Nephron progenitor cell (in vitro differentiated cells): ENCODE results near the gene ADRB2.

Experiments
- DNase-seq: peaks from one replicate; pipeline ENCODE4 v3.0.0; 2021
- H3K27ac Mint-ChIP-seq: 2 replicates; pipeline ENCODE4 v1.8.0; 2021; ENCODE audit warnings: mild to moderate bottlenecking, moderate library complexity, mixed read lengths
- H3K27me3 Mint-ChIP-seq: 2 replicates; pipeline ENCODE4 v1.8.0; 2021; ENCODE audit warnings: mild to moderate bottlenecking, low read depth, mixed read lengths; ENCODE audit not compliant: poor library complexity
- H3K36me3 Mint-ChIP-seq: 2 replicates; pipeline ENCODE4 v1.8.0; 2021; ENCODE audit warnings: low read depth, mixed read lengths
- H3K4me1 Mint-ChIP-seq: 2 replicates; pipeline ENCODE4 v1.8.0; 2021; ENCODE audit warnings: mixed read lengths
- H3K4me3 Mint-ChIP-seq: 2 replicates; pipeline ENCODE4 v1.8.0; 2021; ENCODE audit warnings: mild to moderate bottlenecking, moderate library complexity, mixed read lengths
- H3K9me3 Mint-ChIP-seq: 2 replicates; pipeline ENCODE4 v1.8.0; 2021; ENCODE audit warnings: mild to moderate bottlenecking, moderate library complexity, mixed read lengths
- CTCF ChIP-seq: fragments of 200-600 bp; sonication (generic); IDR thresholded peaks from 2 replicates; pipeline ENCODE4 v1.5.0; 2021; ENCODE audit warnings: antibody characterized with exemption

The ADRB2 gene

GRCh38 chr5:148842161-148842560, 15.8 kb downstream of the ADRB2 start:
- no peak for TF ChIP-seq CTCF

GRCh38 chr5:148843510-148844318, 17.3 kb downstream of the ADRB2 start:
- Mint-ChIP-seq H3K9me3 (no peaks in the 10 kb centered on the region), H3K27ac (no peak overlapping the region), H3K4me1 (no peaks in the 10 kb centered on the region), H3K27me3 (peaks cover 14% of the 10 kb centered on the region), H3K36me3 (no peaks in the 10 kb centered on the region), H3K4me3 (no peak overlapping the region)
- TF ChIP-seq CTCF = no peak
- no peak for DNase-seq

More at GRCh38 chr5:148842161-148842560, 15.8 kb downstream of the ADRB2 start:
- Mint-ChIP-seq H3K4me1 (no peaks in the 10 kb centered on the region), H3K27ac (no peak overlapping the region), H3K27me3 (peaks cover 18% of the 10 kb centered on the region), H3K9me3 (no peaks in the 10 kb centered on the region), H3K4me3 (no peak overlapping the region), H3K36me3 (no peaks in the 10 kb centered on the region)
- no peak for DNase-seq

GRCh38 chr5:148844433-148845280, 18.2 kb downstream of the ADRB2 start:
- Mint-ChIP-seq H3K4me1 (no peaks in the 10 kb centered on the region), H3K27me3 (peaks cover 15% of the 10 kb centered on the region), H3K4me3 (no peak overlapping the region), H3K27ac (no peak overlapping the region), H3K36me3 (no peaks in the 10 kb centered on the region), H3K9me3 (no peaks in the 10 kb centered on the region)
- no peak for TF ChIP-seq CTCF
- no peak for DNase-seq

GRCh38 chr5:148846930-148847329, 20.5 kb downstream of the ADRB2 start:
- Mint-ChIP-seq H3K27me3 (peaks cover 12% of the 10 kb centered on the region), H3K9me3 (no peaks in the 10 kb centered on the region), H3K36me3 (no peaks in the 10 kb centered on the region), H3K27ac (no peak overlapping the region), H3K4me3 (no peak overlapping the region), H3K4me1 (no peaks in the 10 kb centered on the region)
- DNase-seq = no peak
- TF ChIP-seq CTCF = no peak

- Mint-ChIP-seq H3K27me3 (peaks cover 8% of the 10 kb centered on the region), H3K4me1 (no peaks in the 10 kb centered on the region), H3K4me3 (no peak overlapping the region), H3K36me3 (no peaks in the 10 kb centered on the region), H3K9me3 (no peaks in the 10 kb centered on the region), H3K27ac (no peak overlapping the region)
- DNase-seq = no peak
- TF ChIP-seq CTCF = no peak
Observed at GRCh38 chr5:148847456-148847855, 21.0 kb downstream of the ADRB2 start.
